ENCODE measurements around the gene A4GALT. TPM values are rescaled to one million over a fixed set of nuclear protein-coding genes. Genes with fewer than 3 reads are reported as not detected.
"Not testable (repeated sequence)": the region's sequence is repeated elsewhere in the genome, so short reads cannot be mapped to it uniquely, and the experiment has no call there.

The A4GALT gene
- total RNA-seq, 2 donors from 2014 or later, result 40.8 to 78.6 TPM

GRCh38 chr22:42678894-42679293 is 41.8 kb downstream of the A4GALT start:
- H3K27ac ChIP-seq, result peak overlapping the region in 1 of 2 donors; percentile 35
- H3K4me1 ChIP-seq, result peaks cover 3 to 70% of the 10 kb centered on the region in 2 donors
- no peaks in the 10 kb centered on the region for H3K9me3 ChIP-seq
- no peak for DNase-seq (ENCODE audit: low spot score)
- H3K4me3 ChIP-seq, result no peak overlapping the region
- H3K27me3 ChIP-seq, result no peaks in the 10 kb centered on the region
- no peaks in the 10 kb centered on the region for H3K36me3 ChIP-seq
- no peak for TF ChIP-seq CTCF (IDR thresholded peaks at IDR 0.05)

GRCh38 chr22:42677936-42678335 is 42.7 kb downstream of the A4GALT start:
- peaks cover 4 to 63% of the 10 kb centered on the region in 2 donors for H3K4me1 ChIP-seq
- not testable (repeated sequence) for H3K4me3 ChIP-seq; H3K9me3 ChIP-seq; H3K27me3 ChIP-seq; H3K36me3 ChIP-seq; DNase-seq (ENCODE audit: low spot score)
- H3K27ac ChIP-seq, result peak overlapping the region; percentile 82 to 83

GRCh38 chr22:42676059-42676607 is 44.5 kb downstream of the A4GALT start:
- no peak for DNase-seq (ENCODE audit: low spot score)
- Histone ChIP-seq H3K9me3 (no peaks in the 10 kb centered on the region), H3K4me1 (peaks cover 4 to 49% of the 10 kb centered on the region in 2 donors), H3K36me3 (no peaks in the 10 kb centered on the region), H3K27ac (peak overlapping the region; percentile 82 to 83), H3K4me3 (no peak overlapping the region), H3K27me3 (no peaks in the 10 kb centered on the region)
- TF ChIP-seq CTCF (IDR thresholded peaks at IDR 0.05), result no peak

GRCh38 chr22:42673898-42674401 is 46.7 kb downstream of the A4GALT start:
- no peak for DNase-seq (ENCODE audit: low spot score)
- Histone ChIP-seq H3K36me3 (no peaks in the 10 kb centered on the region), H3K27me3 (no peaks in the 10 kb centered on the region), H3K9me3 (no peaks in the 10 kb centered on the region), H3K4me1 (peaks cover 4 to 34% of the 10 kb centered on the region in 2 donors), H3K4me3 (no peak overlapping the region), H3K27ac (peak overlapping the region; percentile 11 to 40)
- no peak for TF ChIP-seq CTCF (IDR thresholded peaks at IDR 0.05)

- H3K4me1 ChIP-seq, result peaks cover 4 to 30% of the 10 kb centered on the region in 2 donors
- H3K27ac ChIP-seq; H3K36me3 ChIP-seq; H3K27me3 ChIP-seq; H3K4me3 ChIP-seq; H3K9me3 ChIP-seq; DNase-seq (ENCODE audit: low spot score): not testable (repeated sequence)
Observed at GRCh38 chr22:42673071-42673470, 47.6 kb downstream of the A4GALT start.

- Histone ChIP-seq H3K4me3 (no peak overlapping the region), H3K27ac (peak overlapping the region in 1 of 2 donors; percentile 9), H3K36me3 (no peaks in the 10 kb centered on the region), H3K4me1 (peaks cover 4 to 14% of the 10 kb centered on the region in 2 donors), H3K27me3 (no peaks in the 10 kb centered on the region), H3K9me3 (no peaks in the 10 kb centered on the region)
- no peak for TF ChIP-seq CTCF (IDR thresholded peaks at IDR 0.05)
- no peak for DNase-seq (ENCODE audit: low spot score)
Observed at GRCh38 chr22:42670921-42671709, 49.6 kb downstream of the A4GALT start.
